Testis (tissue), 2 donors: ENCODE data around the gene FERMT1.

Experiments used
- CTCF ChIP-seq, 3 experiments: fragments of 450-650 bp in 2 of 3; fragments of 200-600 bp in 1 of 3; sonication (generic) in 1 of 3; IDR thresholded peaks; one replicate each; pipeline ENCODE4 v1.5.1; 2016 to 2019; ENCODE audit warnings: antibody characterized with exemption in 3 of 3, mild to moderate bottlenecking in 2 of 3, moderate library complexity in 1 of 3
- POLR2A ChIP-seq: fragments of 450-650 bp; IDR thresholded peaks from one replicate; pipeline ENCODE4 v1.6.1; 2017; ENCODE audit warnings: antibody characterized with exemption, mild to moderate bottlenecking, moderate library complexity

- TF ChIP-seq CTCF (IDR thresholded peaks at IDR 0.05) (no peak), POLR2A (no peak)
Measured at GRCh38 chr20:6120491-6120988, 2.3 kb downstream of the FERMT1 start.
